ENCODE data around the gene TBC1D21. TPM values are rescaled to one million over a fixed set of nuclear protein-coding genes. Genes with fewer than 3 reads are reported as not detected.

The TBC1D21 gene
- total and polyA plus RNA-seq, 9 of the 15 experiments (the other 6 are each of a cell fraction or from before 2014, with no cell fraction given) = not detected

GRCh38 chr15:73889053-73889761 is 15.8 kb downstream of the TBC1D21 start (continued):
- TF ChIP-seq ZNF280B (CRISPR knock-in tag; IDR thresholded peaks at IDR 0.05) = no peak
- TF ChIP-seq POLR2H (tag; IDR thresholded peaks at IDR 0.05; ENCODE audit: low read depth) = no peak
- TF ChIP-seq NR4A1 (CRISPR knock-in tag; IDR thresholded peaks at IDR 0.05) = no peak
- TF ChIP-seq NR4A1 (tag; IDR thresholded peaks at IDR 0.05) = no peak
- TF ChIP-seq ESRRA (IDR thresholded peaks at IDR 0.05; ENCODE audit: borderline replicate concordance, low read depth) = no peak
- no peak for TF ChIP-seq PHF20 (IDR thresholded peaks at IDR 0.05; ENCODE audit: partially characterized antibody)
- no peak for TF ChIP-seq NR1H2 (CRISPR knock-in tag; IDR thresholded peaks at IDR 0.05)
- no peak for TF ChIP-seq ILK (tag; IDR thresholded peaks at IDR 0.05; ENCODE audit: borderline replicate concordance, low read depth)
- TF ChIP-seq NCOA4 (IDR thresholded peaks at IDR 0.05; ENCODE audit: partially characterized antibody) = no peak
- no peak for TF ChIP-seq NCOA2 (IDR thresholded peaks at IDR 0.05; ENCODE audit: partially characterized antibody in 2 of 2)
- no peak for TF ChIP-seq HMGN3 (IDR thresholded peaks at IDR 0.05; ENCODE audit: borderline replicate concordance, extremely low read depth, insufficient read length, low read depth, low read length)
- TF ChIP-seq ZBTB40 (IDR thresholded peaks at IDR 0.05) = no peak
- TF ChIP-seq ZBTB40 (CRISPR knock-in tag; IDR thresholded peaks at IDR 0.05) = no peak

Data from K562 (cell line).